ENCODE measurements around the gene SLCO4A1.

Gene SLCO4A1

GRCh38 chr20:62597416-62598115, 44.7 kb upstream of the SLCO4A1 start:
- DNase-seq (ENCODE audit: low read depth): no peak
- TF ChIP-seq, protein P1, sequence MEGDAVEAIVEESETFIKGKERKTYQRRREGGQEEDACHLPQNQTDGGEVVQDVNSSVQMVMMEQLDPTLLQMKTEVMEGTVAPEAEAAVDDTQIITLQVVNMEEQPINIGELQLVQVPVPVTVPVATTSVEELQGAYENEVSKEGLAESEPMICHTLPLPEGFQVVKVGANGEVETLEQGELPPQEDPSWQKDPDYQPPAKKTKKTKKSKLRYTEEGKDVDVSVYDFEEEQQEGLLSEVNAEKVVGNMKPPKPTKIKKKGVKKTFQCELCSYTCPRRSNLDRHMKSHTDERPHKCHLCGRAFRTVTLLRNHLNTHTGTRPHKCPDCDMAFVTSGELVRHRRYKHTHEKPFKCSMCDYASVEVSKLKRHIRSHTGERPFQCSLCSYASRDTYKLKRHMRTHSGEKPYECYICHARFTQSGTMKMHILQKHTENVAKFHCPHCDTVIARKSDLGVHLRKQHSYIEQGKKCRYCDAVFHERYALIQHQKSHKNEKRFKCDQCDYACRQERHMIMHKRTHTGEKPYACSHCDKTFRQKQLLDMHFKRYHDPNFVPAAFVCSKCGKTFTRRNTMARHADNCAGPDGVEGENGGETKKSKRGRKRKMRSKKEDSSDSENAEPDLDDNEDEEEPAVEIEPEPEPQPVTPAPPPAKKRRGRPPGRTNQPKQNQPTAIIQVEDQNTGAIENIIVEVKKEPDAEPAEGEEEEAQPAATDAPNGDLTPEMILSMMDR (IDR thresholded peaks at IDR 0.05; ENCODE audit: low read depth, low read length, missing control alignments): no peak
- no peak overlapping the region for H3K4me3 ChIP-seq (ENCODE audit: low read depth, low read length)

GRCh38 chr20:62598761-62599194, 43.5 kb upstream of the SLCO4A1 start:
- no peak for DNase-seq (ENCODE audit: low read depth)
- no peak overlapping the region for H3K4me3 ChIP-seq (ENCODE audit: low read depth, low read length)
- TF ChIP-seq, protein P1 (IDR thresholded peaks at IDR 0.05; ENCODE audit: low read depth, low read length, missing control alignments): no peak

GRCh38 chr20:62599216-62600110, 42.8 kb upstream of the SLCO4A1 start:
- TF ChIP-seq, protein P1 (IDR thresholded peaks at IDR 0.05; ENCODE audit: low read depth, low read length, missing control alignments): no peak
- DNase-seq (ENCODE audit: low read depth): no peak

GRCh38 chr20:62601172-62601571, 41.1 kb upstream of the SLCO4A1 start:
- TF ChIP-seq, protein P1 (IDR thresholded peaks at IDR 0.05; ENCODE audit: low read depth, low read length, missing control alignments): no peak
- no peak for DNase-seq (ENCODE audit: low read depth)
- no peak overlapping the region for H3K4me3 ChIP-seq (ENCODE audit: low read depth, low read length)

More at GRCh38 chr20:62599216-62600110, 42.8 kb upstream of the SLCO4A1 start:
- H3K4me3 ChIP-seq (ENCODE audit: low read depth, low read length): no peak overlapping the region

DNA sequence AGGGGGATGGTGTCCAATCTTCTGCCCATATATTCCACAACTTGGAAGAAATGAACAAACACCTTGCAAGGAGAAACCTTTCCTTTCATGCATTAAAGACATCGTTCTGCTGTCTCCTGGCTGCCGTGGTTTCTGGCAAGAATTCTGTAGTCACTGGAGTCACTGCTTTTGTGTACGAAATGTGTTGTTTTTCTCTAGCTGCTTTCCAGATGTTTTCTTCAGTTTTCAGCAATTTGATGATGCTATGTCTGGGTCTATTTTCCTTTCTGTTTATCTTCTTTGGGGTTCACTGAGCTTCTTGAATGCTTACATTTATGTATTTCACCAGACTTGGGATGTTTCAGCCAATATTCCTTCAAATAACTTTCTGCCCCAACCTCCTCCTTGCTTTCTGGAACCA, 40.6 kb upstream of the SLCO4A1 start:
- no peak for DNase-seq (ENCODE audit: low read depth)
- TF ChIP-seq, protein P1 (IDR thresholded peaks at IDR 0.05; ENCODE audit: low read depth, low read length, missing control alignments): no peak
- no peak overlapping the region for H3K4me3 ChIP-seq (ENCODE audit: low read depth, low read length)

DNA sequence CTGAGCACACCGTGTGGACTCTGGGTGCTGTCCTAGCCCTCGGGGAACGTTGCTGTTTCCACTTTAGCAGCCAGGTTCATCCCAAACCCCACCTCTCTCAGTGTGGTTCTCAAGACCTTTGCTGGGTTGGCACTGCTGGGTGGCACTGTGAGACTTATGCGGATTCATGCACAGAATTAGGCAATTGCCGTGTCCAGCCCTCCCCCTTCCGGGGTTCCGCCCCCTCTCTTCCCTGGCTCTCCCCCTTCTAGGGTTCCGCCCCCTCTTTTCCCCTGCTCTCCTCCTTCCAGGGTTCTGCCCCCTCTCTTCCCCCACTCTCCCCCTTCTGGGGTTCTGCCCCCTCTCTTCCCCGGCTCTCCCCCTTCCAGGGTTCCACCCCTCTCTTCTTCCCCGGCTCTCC, 39.8 kb upstream of the SLCO4A1 start:
- H3K4me3 ChIP-seq (ENCODE audit: low read depth, low read length): no peak overlapping the region
- no peak for DNase-seq (ENCODE audit: low read depth)
- TF ChIP-seq, protein P1 (IDR thresholded peaks at IDR 0.05; ENCODE audit: low read depth, low read length, missing control alignments): no peak

Measured in GM12864 (cell line).